Trophoblast cell (in vitro differentiated cells and primary cell): ENCODE results near the gene MDGA2.

ENCODE experiments used
- DNase-seq, 2 donors: peaks; one replicate each; pipeline ENCODE4 v3.0.0-alpha.2; 2016
- H2AFZ ChIP-seq: 2 replicates; pipeline ENCODE4 v1.6.1; 2013; ENCODE audit warnings: low read length, moderate library complexity, mild to moderate bottlenecking; ENCODE audit not compliant: insufficient read depth, poor library complexity
- H2AK5ac ChIP-seq: 2 replicates; pipeline ENCODE4 v1.6.1; 2013; ENCODE audit warnings: mild to moderate bottlenecking, low read length
- H2BK120ac ChIP-seq: 2 replicates; pipeline ENCODE4 v1.6.1; 2013; ENCODE audit warnings: low read length, mild to moderate bottlenecking, moderate library complexity; ENCODE audit not compliant: insufficient read depth, poor library complexity
- H2BK12ac ChIP-seq: 2 replicates; pipeline ENCODE4 v1.6.1; 2013; ENCODE audit warnings: mild to moderate bottlenecking, low read length, moderate library complexity
- H2BK5ac ChIP-seq: 2 replicates; pipeline ENCODE4 v1.6.1; 2013; ENCODE audit warnings: low read length, low read depth, moderate library complexity, mild to moderate bottlenecking; ENCODE audit not compliant: poor library complexity
- H3K14ac ChIP-seq: 2 replicates; pipeline ENCODE4 v1.6.1; 2013; ENCODE audit warnings: mild to moderate bottlenecking, low read length
- H3K18ac ChIP-seq: 2 replicates; pipeline ENCODE4 v1.6.1; 2013; ENCODE audit warnings: mild to moderate bottlenecking, low read length
- H3K23ac ChIP-seq: 2 replicates; pipeline ENCODE4 v1.6.1; 2013; ENCODE audit warnings: low read length
- H3K27ac ChIP-seq: 2 replicates; pipeline ENCODE4 v1.5.1; 2013; ENCODE audit warnings: low read depth, mild to moderate bottlenecking, inconsistent platforms, low read length, moderate library complexity
- H3K27me3 ChIP-seq: 2 replicates; pipeline ENCODE4 v1.6.1; 2013; ENCODE audit warnings: inconsistent platforms, mild to moderate bottlenecking, low read length, moderate library complexity; ENCODE audit not compliant: insufficient read depth
- H3K36me3 ChIP-seq, 2 experiments: 1 replicate in 1 of 2; 2 replicates in 1 of 2; pipeline ENCODE4 v1.6.1; 2013; ENCODE audit warnings: low read length in 2 of 2, mild to moderate bottlenecking in 2 of 2, moderate library complexity in 1 of 2; ENCODE audit not compliant: insufficient read depth in 2 of 2, control insufficient read depth in 1 of 2
- H3K4ac ChIP-seq: 2 replicates; pipeline ENCODE4 v1.6.1; 2013; ENCODE audit warnings: low read depth, mild to moderate bottlenecking, low read length, moderate library complexity
- H3K4me1 ChIP-seq, 2 experiments: 1 replicate in 1 of 2; 2 replicates in 1 of 2; pipeline ENCODE4 v1.6.1; 2013; ENCODE audit warnings: low read length in 2 of 2, mild to moderate bottlenecking in 2 of 2, moderate library complexity in 1 of 2; ENCODE audit not compliant: insufficient read depth in 2 of 2, control insufficient read depth in 1 of 2
- H3K4me2 ChIP-seq: 2 replicates; pipeline ENCODE4 v1.6.1; 2013; ENCODE audit warnings: inconsistent platforms, mild to moderate bottlenecking, low read length, moderate library complexity
- H3K4me3 ChIP-seq: 2 replicates; pipeline ENCODE4 v1.5.1; 2013; ENCODE audit warnings: mild to moderate bottlenecking, low read depth, low read length, inconsistent platforms
- H3K79me1 ChIP-seq: one replicate; pipeline ENCODE4 v1.6.1; 2013; ENCODE audit warnings: low read length
- H3K79me2 ChIP-seq: 2 replicates; pipeline ENCODE4 v1.6.1; 2013; ENCODE audit warnings: low read length, mild to moderate bottlenecking; ENCODE audit not compliant: control insufficient read depth, insufficient read depth, poor library complexity
- H3K9ac ChIP-seq: 2 replicates; pipeline ENCODE4 v1.6.1; 2013; ENCODE audit warnings: mild to moderate bottlenecking, low read length
- H3K9me3 ChIP-seq: 2 replicates; pipeline ENCODE4 v1.6.1; 2013; ENCODE audit warnings: low read depth, mild to moderate bottlenecking, control low read depth, inconsistent platforms, low read length; ENCODE audit not compliant: insufficient read depth
- H4K12ac ChIP-seq: 2 replicates; pipeline ENCODE4 v1.6.1; 2013; ENCODE audit warnings: low read depth, mild to moderate bottlenecking, low read length, moderate library complexity
- H4K8ac ChIP-seq: 2 replicates; pipeline ENCODE4 v1.6.1; 2013; ENCODE audit warnings: low read depth, mild to moderate bottlenecking, low read length, moderate library complexity
- H4K91ac ChIP-seq: one replicate; pipeline ENCODE4 v1.6.1; 2013; ENCODE audit warnings: low read depth, mild to moderate bottlenecking, low read length, moderate library complexity
- WGBS: extraction: QIAGEN DNeasy Blood & Tissue Kit; methylation state at CpG from one replicate; pipeline ENCODE4 v1.1.7; 2013; ENCODE audit warnings: missing lambda C conversion rate; ENCODE audit not compliant: insufficient read length, insufficient coverage; ENCODE audit errors: extremely low coverage; 5-methylcytosine and 5-hydroxymethylcytosine counted together

The MDGA2 gene

GRCh38 chr14:47207617-47208016 is 467.8 kb downstream of the MDGA2 start:
- Histone ChIP-seq H2BK12ac (no peak overlapping the region), H3K4me1 (peaks cover 2 to 3% of the 10 kb centered on the region in 2 experiments), H3K27ac (no peak overlapping the region), H3K9ac (no peak overlapping the region), H4K8ac (no peak overlapping the region), H3K4me2 (no peak overlapping the region), H3K4me3 (no peak overlapping the region), H3K9me3 (peaks cover 1% of the 10 kb centered on the region), H2BK5ac (no peak overlapping the region), H3K23ac (no peak overlapping the region), H4K91ac (no peak overlapping the region), H3K27me3 (no peaks in the 10 kb centered on the region), H3K79me2 (no peaks in the 10 kb centered on the region), H2BK120ac (no peak overlapping the region), H3K36me3 (no peaks in the 10 kb centered on the region), H3K79me1 (no peaks in the 10 kb centered on the region), H3K14ac (no peak overlapping the region), H3K4ac (no peak overlapping the region), H3K18ac (no peak overlapping the region), H2AK5ac (no peak overlapping the region), H2AFZ (no peak overlapping the region), H4K12ac (no peak overlapping the region)
- no peak for DNase-seq
- no CpG with 5 or more reads among the region's 3 CpGs for WGBS

- Histone ChIP-seq H4K8ac (no peak overlapping the region), H2BK12ac (no peak overlapping the region), H3K9me3 (no peaks in the 10 kb centered on the region), H3K23ac (no peak overlapping the region), H3K9ac (no peak overlapping the region), H3K27ac (no peak overlapping the region), H3K4me1 (no peaks in the 10 kb centered on the region), H3K4ac (no peak overlapping the region), H3K79me1 (no peaks in the 10 kb centered on the region), H3K79me2 (no peaks in the 10 kb centered on the region), H3K14ac (no peak overlapping the region), H3K4me2 (no peak overlapping the region), H3K36me3 (no peaks in the 10 kb centered on the region), H4K91ac (no peak overlapping the region), H2AK5ac (no peak overlapping the region), H3K27me3 (no peaks in the 10 kb centered on the region), H3K4me3 (no peak overlapping the region), H4K12ac (no peak overlapping the region), H3K18ac (no peak overlapping the region), H2BK5ac (no peak overlapping the region), H2BK120ac (no peak overlapping the region), H2AFZ (no peak overlapping the region)
- no peak for DNase-seq
- WGBS, result no CpG with 5 or more reads among the region's 18 CpGs
These were observed 474.7 kb downstream of the MDGA2 start for GRCh38 chr14:47200740-47201139.

- Histone ChIP-seq H4K91ac (no peak overlapping the region), H3K9me3 (no peaks in the 10 kb centered on the region), H3K4me2 (no peak overlapping the region), H3K14ac (no peak overlapping the region), H3K27ac (no peak overlapping the region), H3K4me3 (no peak overlapping the region), H2BK12ac (no peak overlapping the region), H3K79me2 (no peaks in the 10 kb centered on the region), H3K18ac (no peak overlapping the region), H3K27me3 (no peaks in the 10 kb centered on the region), H4K8ac (no peak overlapping the region), H3K4me1 (no peaks in the 10 kb centered on the region), H3K9ac (no peak overlapping the region), H3K36me3 (no peaks in the 10 kb centered on the region), H3K4ac (no peak overlapping the region), H2AK5ac (no peak overlapping the region), H4K12ac (no peak overlapping the region), H2BK5ac (no peak overlapping the region), H3K79me1 (no peaks in the 10 kb centered on the region), H3K23ac (no peak overlapping the region), H2AFZ (no peak overlapping the region), H2BK120ac (no peak overlapping the region)
- no peak for DNase-seq
- no CpG with 5 or more reads among the region's 1 CpG for WGBS
These were observed 479.8 kb downstream of the MDGA2 start for GRCh38 chr14:47195582-47195981.

GRCh38 chr14:47194055-47194454 is 481.4 kb downstream of the MDGA2 start:
- H3K27me3 ChIP-seq, result no peaks in the 10 kb centered on the region
- no peak overlapping the region for H3K23ac ChIP-seq
- no peak for DNase-seq

More at GRCh38 chr14:47194055-47194454, 481.4 kb downstream of the MDGA2 start:
- H3K79me2 ChIP-seq, result no peaks in the 10 kb centered on the region
- H3K9ac ChIP-seq, result no peak overlapping the region
- no peak overlapping the region for H3K27ac ChIP-seq
- H2BK5ac ChIP-seq, result no peak overlapping the region
- no peak overlapping the region for H3K4me3 ChIP-seq
- H4K8ac ChIP-seq, result no peak overlapping the region
- H2BK120ac ChIP-seq, result no peak overlapping the region
- no peak overlapping the region for H2AK5ac ChIP-seq
- no peak overlapping the region for H2AFZ ChIP-seq
- no peak overlapping the region for H3K4me2 ChIP-seq
- no peak overlapping the region for H2BK12ac ChIP-seq
- H4K12ac ChIP-seq, result no peak overlapping the region
- no peaks in the 10 kb centered on the region for H3K36me3 ChIP-seq
- H3K14ac ChIP-seq, result no peak overlapping the region
- no peaks in the 10 kb centered on the region for H3K79me1 ChIP-seq
- no peaks in the 10 kb centered on the region for H3K9me3 ChIP-seq
- H3K4ac ChIP-seq, result no peak overlapping the region
- no peak overlapping the region for H4K91ac ChIP-seq
- no peak overlapping the region for H3K18ac ChIP-seq
- WGBS, result no CpG with 5 or more reads among the region's 1 CpG
- H3K4me1 ChIP-seq, result no peaks in the 10 kb centered on the region
